NCI-H1092 treated with DMSO at 0.1 percent for 48 hours (cell line): ENCODE measurements around the gene AGPAT2.
"Not testable (repeated sequence)": the region's sequence is repeated elsewhere in the genome, so short reads cannot be mapped to it uniquely, and the experiment has no call there.

Experiments
- DNase-seq: peaks from one replicate; lab custom pipeline; 2025; lab: John Stamatoyannopoulos, UW

Gene AGPAT2

GRCh38 chr9:136720251-136720897 lies 33.1 kb upstream of the AGPAT2 start:
- no peak for DNase-seq

- no peak for DNase-seq
Measured at GRCh38 chr9:136719195-136719880, 32.1 kb upstream of the AGPAT2 start.

GRCh38 chr9:136718345-136719194 lies 31.3 kb upstream of the AGPAT2 start:
- no peak for DNase-seq

- no peak for DNase-seq
Measured at GRCh38 chr9:136717399-136717798, 30.1 kb upstream of the AGPAT2 start.

- no peak for DNase-seq
Measured at GRCh38 chr9:136714893-136715274, 27.6 kb upstream of the AGPAT2 start.

- no peak for DNase-seq
Measured at GRCh38 chr9:136714096-136714892, 27.0 kb upstream of the AGPAT2 start.

- peak; percentile 30 for DNase-seq
Measured at GRCh38 chr9:136713550-136713949, 26.3 kb upstream of the AGPAT2 start.

GRCh38 chr9:136712690-136713544 lies 25.7 kb upstream of the AGPAT2 start:
- no peak for DNase-seq

- DNase-seq: peak; percentile 49
Measured at GRCh38 chr9:136711751-136712689, 24.8 kb upstream of the AGPAT2 start, which contains the start of gene DIPK1B. Gene DIPK1B (plus strand): TSS chr9:136712572. CDS start chr9:136712666, 94 bp downstream.

- not testable (repeated sequence) for DNase-seq
Measured at GRCh38 chr9:136711219-136711648, 24.0 kb upstream of the AGPAT2 start.

GRCh38 chr9:136710543-136710942 lies 23.3 kb upstream of the AGPAT2 start:
- DNase-seq: no peak

GRCh38 chr9:136709454-136710109 lies 22.3 kb upstream of the AGPAT2 start:
- DNase-seq: no peak

- no peak for DNase-seq
Measured at GRCh38 chr9:136707849-136708517, 20.7 kb upstream of the AGPAT2 start.

- no peak for DNase-seq
Measured at GRCh38 chr9:136707011-136707410, 19.8 kb upstream of the AGPAT2 start.

GRCh38 chr9:136705564-136705963 lies 18.3 kb upstream of the AGPAT2 start:
- DNase-seq: no peak

GRCh38 chr9:136704741-136705140 lies 17.5 kb upstream of the AGPAT2 start:
- DNase-seq: not testable (repeated sequence)

- DNase-seq: no peak
Measured at GRCh38 chr9:136703276-136703860, 16.1 kb upstream of the AGPAT2 start.

GRCh38 chr9:136701668-136702053 lies 14.4 kb upstream of the AGPAT2 start:
- no peak for DNase-seq
